T-helper 2 cell treated with Interferon-gamma antibody and Interleukin-4, amounts not matched to agents 5 μg/mL and 100 μg/mL, for 36 hours (primary cell): Measurements from ENCODE around the gene TMEM129.

Experiments
- DNase-seq: peaks from one replicate; pipeline ENCODE4 v3.0.0; 2021; ENCODE audit warnings: low spot score
- H3K27ac Mint-ChIP-seq: one replicate; pipeline ENCODE4 v1.8.0; 2021; ENCODE audit warnings: mild to moderate bottlenecking, mixed read lengths
- H3K27me3 Mint-ChIP-seq: one replicate; pipeline ENCODE4 v1.8.0; 2021; ENCODE audit warnings: low read depth, mixed read lengths
- H3K36me3 Mint-ChIP-seq: one replicate; pipeline ENCODE4 v1.8.0; 2021; ENCODE audit warnings: low read depth, mixed read lengths
- H3K4me1 Mint-ChIP-seq: one replicate; pipeline ENCODE4 v1.8.0; 2021; ENCODE audit warnings: low read depth, mixed read lengths
- H3K4me3 Mint-ChIP-seq: one replicate; pipeline ENCODE4 v1.8.0; 2022; ENCODE audit warnings: mild to moderate bottlenecking, moderate library complexity, mixed read lengths
- H3K9me3 Mint-ChIP-seq: one replicate; pipeline ENCODE4 v1.8.0; 2021; ENCODE audit warnings: mixed read lengths

TMEM129 gene

DNA sequence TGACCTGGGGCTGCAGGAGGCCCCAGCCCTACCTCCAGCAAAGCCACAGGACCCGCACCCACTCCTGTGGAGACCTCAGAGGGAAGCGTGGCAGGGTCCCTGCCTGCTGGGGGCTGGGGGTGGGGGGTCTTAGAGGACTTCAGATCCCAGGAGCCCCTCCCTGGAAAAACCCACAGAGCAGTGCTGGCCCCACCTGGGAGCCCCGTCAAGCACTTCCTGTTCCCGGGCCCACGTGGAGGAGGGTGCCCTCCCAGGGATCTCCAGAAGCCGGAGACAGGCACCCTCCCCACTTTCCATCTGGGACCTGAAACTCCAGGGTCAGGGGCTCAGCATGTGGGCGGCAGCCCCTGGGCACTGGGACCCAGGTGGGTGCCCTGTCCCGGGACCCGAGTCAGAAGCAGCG lies 32.2 kb upstream of the TMEM129 start:
- Mint-ChIP-seq H3K27me3 (no peaks in the 10 kb centered on the region), H3K36me3 (no peaks in the 10 kb centered on the region), H3K9me3 (no peaks in the 10 kb centered on the region), H3K27ac (peak overlapping the region; percentile 52), H3K4me1 (no peaks in the 10 kb centered on the region), H3K4me3 (no peak overlapping the region)
- no peak for DNase-seq

DNA sequence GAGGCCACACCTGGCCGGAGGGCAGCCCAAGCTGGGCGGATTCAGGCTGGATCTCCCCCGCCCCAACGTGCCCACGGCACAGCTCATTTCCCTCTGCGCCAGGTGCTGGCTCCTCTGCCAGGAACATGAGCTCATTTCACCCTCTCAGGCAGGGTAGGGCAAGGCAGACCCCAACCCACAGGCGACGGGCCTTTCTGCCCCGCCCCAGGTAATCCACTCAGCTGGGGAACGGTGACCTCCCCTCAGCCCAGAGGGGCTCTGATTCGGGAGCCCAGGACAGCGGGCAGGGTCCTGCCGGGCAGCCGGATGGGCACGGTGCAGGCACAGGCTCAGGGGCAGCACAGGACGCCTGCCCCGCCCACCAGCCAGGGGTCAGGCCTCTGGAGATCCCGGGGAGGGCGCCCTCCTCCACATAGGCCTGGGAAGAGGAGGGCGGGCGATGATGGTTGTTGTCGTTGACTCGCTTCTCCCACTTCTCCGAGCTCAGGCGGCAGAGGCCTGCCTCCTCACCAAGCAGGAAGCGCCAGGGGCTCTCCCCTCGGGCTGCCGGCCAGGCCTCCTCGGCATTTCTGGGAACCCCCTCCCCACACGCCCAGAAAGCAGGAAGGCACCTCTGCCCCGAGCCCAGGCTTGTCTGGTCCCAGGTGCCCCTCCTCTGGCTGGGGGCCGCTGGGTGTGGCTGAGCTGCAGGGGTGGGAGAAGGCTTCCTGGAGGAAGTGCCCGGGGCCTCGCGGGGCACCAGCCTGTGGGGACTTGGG lies 31.3 kb upstream of the TMEM129 start:
- H3K27me3 Mint-ChIP-seq: no peaks in the 10 kb centered on the region
- peak; percentile 62 for DNase-seq
- no peaks in the 10 kb centered on the region for H3K9me3 Mint-ChIP-seq
- H3K27ac Mint-ChIP-seq: peak overlapping the region; percentile 52
- H3K36me3 Mint-ChIP-seq: no peaks in the 10 kb centered on the region
- H3K4me1 Mint-ChIP-seq: no peaks in the 10 kb centered on the region
- H3K4me3 Mint-ChIP-seq: no peak overlapping the region

DNA sequence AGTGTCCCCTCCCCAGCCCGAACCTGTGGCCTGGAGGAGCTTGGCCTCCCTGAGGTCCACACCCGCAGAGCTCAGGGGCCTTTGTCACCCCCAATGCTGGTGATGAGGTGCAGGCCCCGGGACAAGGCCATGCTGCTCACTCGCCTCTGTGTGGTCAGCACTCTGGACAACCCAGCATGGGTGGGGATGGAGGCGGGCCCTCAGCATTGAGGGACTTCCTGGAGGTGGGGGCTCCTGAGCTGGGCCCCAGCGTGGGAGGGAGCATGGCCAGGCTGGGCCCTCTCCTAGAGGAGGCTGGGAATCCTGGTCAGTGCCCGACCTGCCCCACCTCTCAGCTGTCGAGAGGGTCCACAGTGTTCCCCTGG lies 30.8 kb upstream of the TMEM129 start:
- Mint-ChIP-seq H3K27ac (no peak overlapping the region), H3K36me3 (no peaks in the 10 kb centered on the region), H3K27me3 (no peaks in the 10 kb centered on the region), H3K4me3 (no peak overlapping the region), H3K4me1 (no peaks in the 10 kb centered on the region), H3K9me3 (no peaks in the 10 kb centered on the region)
- no peak for DNase-seq

- H3K36me3 Mint-ChIP-seq: no peaks in the 10 kb centered on the region
- H3K4me1 Mint-ChIP-seq: no peaks in the 10 kb centered on the region
- no peak overlapping the region for H3K27ac Mint-ChIP-seq
- no peak overlapping the region for H3K4me3 Mint-ChIP-seq
- H3K9me3 Mint-ChIP-seq: no peaks in the 10 kb centered on the region
- no peak for DNase-seq
- H3K27me3 Mint-ChIP-seq: no peaks in the 10 kb centered on the region
Observed at GRCh38 chr4:1751155-1751918, 30.2 kb upstream of the TMEM129 start.

DNA sequence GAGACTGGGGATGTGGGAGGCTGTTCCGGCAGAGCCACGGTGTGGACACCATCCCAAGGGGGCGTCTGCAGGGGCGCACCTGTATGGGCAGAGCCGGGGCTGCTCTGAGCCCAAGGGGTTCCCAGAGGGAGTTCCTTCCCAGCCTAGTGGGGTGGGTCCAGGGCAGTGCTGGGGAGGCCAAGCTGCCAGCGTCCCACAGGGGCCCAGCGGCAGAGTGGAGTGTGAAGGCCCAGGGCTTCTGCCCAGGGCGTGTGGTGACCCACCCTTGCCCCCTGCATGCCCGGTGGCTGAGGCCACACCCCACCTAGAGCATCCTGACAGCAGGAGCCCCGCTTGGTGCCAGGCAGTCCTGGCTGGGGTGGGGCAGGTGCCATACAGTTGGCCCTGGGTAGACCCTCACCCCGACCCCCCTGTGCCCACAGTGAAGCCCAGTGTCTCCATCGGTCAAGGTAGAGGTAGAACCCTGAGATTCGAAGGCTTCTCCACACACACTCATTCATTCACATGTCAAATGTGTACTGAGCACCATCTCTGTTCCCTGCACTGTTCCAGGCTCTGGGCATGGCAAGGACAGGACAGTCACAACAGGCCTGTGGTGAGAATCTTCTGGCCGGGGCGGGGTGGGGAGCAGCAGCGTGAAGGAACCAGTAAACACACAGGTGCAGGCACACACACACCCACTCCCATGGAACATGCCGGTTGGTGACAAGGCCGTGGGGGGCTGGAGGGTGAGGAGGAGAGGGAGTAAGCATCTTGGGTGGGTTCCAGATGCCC lies 29.4 kb upstream of the TMEM129 start:
- H3K27me3 Mint-ChIP-seq: no peaks in the 10 kb centered on the region
- no peak overlapping the region for H3K27ac Mint-ChIP-seq
- H3K36me3 Mint-ChIP-seq: no peaks in the 10 kb centered on the region
- no peaks in the 10 kb centered on the region for H3K4me1 Mint-ChIP-seq
- no peak for DNase-seq
- no peak overlapping the region for H3K4me3 Mint-ChIP-seq
- no peaks in the 10 kb centered on the region for H3K9me3 Mint-ChIP-seq

DNA sequence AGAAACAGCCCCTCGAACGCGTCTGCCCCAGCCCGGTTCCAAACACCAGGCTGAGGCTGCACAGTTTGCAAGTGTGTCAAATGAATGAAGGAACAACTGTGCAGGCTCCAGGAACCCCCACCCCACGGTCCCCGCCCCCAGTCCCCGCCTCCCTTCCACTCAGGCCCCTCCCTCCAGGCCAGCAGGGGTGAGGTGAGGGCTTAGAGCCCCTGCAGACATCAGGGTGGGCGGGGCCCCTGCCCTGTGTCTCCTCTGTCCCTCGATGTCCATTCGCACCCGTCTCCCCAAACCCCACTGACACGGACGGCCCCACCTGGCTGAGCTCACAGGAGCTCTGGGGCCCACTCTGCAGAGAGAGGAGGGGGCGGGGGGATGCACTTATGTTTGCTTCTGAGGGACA lies 28.7 kb upstream of the TMEM129 start:
- peaks cover 6% of the 10 kb centered on the region for H3K36me3 Mint-ChIP-seq
- H3K4me3 Mint-ChIP-seq: no peak overlapping the region
- H3K9me3 Mint-ChIP-seq: no peaks in the 10 kb centered on the region

GRCh38 chr4:1749370-1749769 lies 28.2 kb upstream of the TMEM129 start:
- DNase-seq: no peak
- no peak overlapping the region for H3K4me3 Mint-ChIP-seq
- no peak overlapping the region for H3K27ac Mint-ChIP-seq
- peaks cover 8% of the 10 kb centered on the region for H3K36me3 Mint-ChIP-seq
- no peaks in the 10 kb centered on the region for H3K4me1 Mint-ChIP-seq
- no peaks in the 10 kb centered on the region for H3K9me3 Mint-ChIP-seq
- no peaks in the 10 kb centered on the region for H3K27me3 Mint-ChIP-seq

More for the DNA sequence above, 28.7 kb upstream of the TMEM129 start:
- DNase-seq: no peak
- Mint-ChIP-seq H3K4me1 (no peaks in the 10 kb centered on the region), H3K27ac (no peak overlapping the region), H3K27me3 (no peaks in the 10 kb centered on the region)

DNA sequence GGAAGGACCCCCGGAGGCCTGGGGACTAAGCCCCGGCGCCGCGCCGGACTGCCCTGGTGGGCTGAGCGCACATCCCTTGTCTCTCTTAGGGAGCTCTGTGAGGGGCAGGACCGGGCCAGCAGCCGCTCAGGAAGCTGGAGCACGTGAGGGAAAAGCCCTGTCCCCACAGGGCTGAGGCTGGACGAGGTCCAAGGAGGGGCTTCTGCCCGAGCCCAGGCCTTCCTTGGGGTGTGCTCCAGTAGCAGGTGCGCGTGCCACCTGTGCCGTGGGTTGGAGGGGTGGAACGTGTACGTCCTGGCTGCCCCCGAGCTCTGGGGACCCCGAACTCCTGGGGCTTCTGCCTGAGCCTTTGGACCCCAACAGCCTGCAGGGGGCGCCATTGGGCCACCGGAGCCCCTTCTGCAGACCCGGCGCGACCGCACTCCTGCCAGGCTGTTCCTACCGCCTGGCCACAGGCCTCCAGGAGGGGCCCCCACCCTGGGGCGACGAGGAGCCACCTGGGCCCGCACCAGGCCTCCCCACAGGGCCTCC lies 27.4 kb upstream of the TMEM129 start:
- Mint-ChIP-seq H3K27ac (no peak overlapping the region), H3K4me3 (no peak overlapping the region), H3K36me3 (peaks cover 14% of the 10 kb centered on the region), H3K9me3 (no peaks in the 10 kb centered on the region), H3K4me1 (no peaks in the 10 kb centered on the region), H3K27me3 (no peaks in the 10 kb centered on the region)
- DNase-seq: peak; percentile 74

DNA sequence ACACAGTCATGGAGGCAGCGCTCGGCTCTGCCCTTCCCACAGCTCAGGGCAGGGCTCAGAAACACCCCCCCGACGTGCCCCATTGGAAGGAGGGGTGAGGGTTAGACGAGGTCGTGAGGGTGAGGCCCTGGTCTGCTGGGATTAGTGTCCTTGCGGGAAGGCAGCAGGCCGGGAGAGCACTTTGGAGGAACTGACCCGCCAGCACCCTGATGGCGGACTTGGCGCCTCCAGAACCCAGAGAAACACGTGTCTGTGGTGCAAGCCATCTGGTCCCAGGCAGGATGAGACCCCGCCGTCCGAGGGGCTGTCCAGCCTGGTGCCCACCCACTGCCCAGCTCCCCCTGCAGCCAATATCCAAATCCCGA lies 26.5 kb upstream of the TMEM129 start:
- H3K9me3 Mint-ChIP-seq: no peaks in the 10 kb centered on the region
- no peak overlapping the region for H3K4me3 Mint-ChIP-seq
- DNase-seq: no peak
- no peaks in the 10 kb centered on the region for H3K27me3 Mint-ChIP-seq
- H3K36me3 Mint-ChIP-seq: peaks cover 17% of the 10 kb centered on the region
- no peak overlapping the region for H3K27ac Mint-ChIP-seq
- no peaks in the 10 kb centered on the region for H3K4me1 Mint-ChIP-seq

DNA sequence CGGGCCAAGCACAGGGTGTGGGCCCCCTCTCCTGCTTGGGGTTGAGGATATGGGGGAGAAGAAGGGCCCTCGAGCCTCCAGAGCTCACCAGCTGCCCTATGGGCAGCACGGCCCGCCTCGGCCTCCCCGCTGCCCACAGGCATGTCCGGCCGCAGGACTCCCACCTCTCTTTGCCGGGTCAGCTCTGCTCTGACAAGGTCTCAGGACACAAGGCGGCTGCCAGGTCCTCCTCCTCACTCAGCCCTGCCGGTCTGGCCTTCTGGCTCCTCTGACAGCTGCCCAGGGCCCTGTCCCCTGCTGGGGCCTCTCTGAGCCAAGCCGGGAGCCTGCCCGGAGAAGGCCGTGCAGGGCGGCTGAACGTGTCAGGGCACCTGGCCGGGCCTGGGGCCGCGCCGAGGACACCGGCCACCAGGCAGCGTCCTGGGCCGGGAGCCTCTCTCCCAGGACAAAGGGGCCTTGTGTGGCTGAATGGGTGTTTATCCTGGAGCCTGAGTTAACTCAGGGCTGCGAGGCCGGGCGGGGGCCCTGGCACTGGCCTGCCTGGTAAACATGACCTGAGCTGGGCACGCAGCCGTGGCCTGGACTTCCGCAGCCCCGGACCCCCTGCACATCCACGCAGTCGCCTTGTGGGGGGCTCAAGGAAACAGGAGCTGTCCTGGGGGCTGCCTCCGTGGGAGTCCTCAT lies 25.9 kb upstream of the TMEM129 start:
- no peak overlapping the region for H3K4me3 Mint-ChIP-seq
- H3K9me3 Mint-ChIP-seq: no peaks in the 10 kb centered on the region

GRCh38 chr4:1746265-1746691 lies 25.2 kb upstream of the TMEM129 start:
- peak; percentile 74 for DNase-seq
- H3K9me3 Mint-ChIP-seq: no peaks in the 10 kb centered on the region
- H3K27me3 Mint-ChIP-seq: no peaks in the 10 kb centered on the region

More for the DNA sequence above, 25.9 kb upstream of the TMEM129 start:
- Mint-ChIP-seq H3K27me3 (no peaks in the 10 kb centered on the region), H3K4me1 (no peaks in the 10 kb centered on the region), H3K36me3 (peaks cover 19% of the 10 kb centered on the region), H3K27ac (no peak overlapping the region)
- no peak for DNase-seq

DNA sequence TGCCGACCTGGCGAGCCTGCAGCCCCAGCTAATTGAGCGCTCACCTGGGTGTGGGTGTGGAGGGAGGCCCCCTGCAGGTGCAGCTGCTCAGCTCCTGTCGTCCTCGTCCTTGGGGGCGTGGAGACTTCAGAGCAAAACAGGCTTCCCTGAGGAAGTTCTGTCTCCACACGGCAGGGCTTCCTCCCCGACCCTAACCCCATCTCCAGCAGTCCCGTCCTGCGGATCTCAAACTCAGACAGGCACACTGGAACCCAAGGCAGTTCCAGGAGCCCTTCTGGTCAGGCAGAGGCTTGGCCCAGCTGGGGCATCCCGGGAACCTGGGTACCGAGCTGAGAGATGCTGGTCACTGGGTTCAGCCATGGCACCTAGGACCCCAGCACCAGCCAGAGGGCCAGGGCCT lies 24.6 kb upstream of the TMEM129 start:
- no peak for DNase-seq
- Mint-ChIP-seq H3K27me3 (no peaks in the 10 kb centered on the region), H3K9me3 (no peaks in the 10 kb centered on the region), H3K4me3 (no peak overlapping the region), H3K36me3 (peaks cover 30% of the 10 kb centered on the region), H3K27ac (no peak overlapping the region), H3K4me1 (no peaks in the 10 kb centered on the region)

More at GRCh38 chr4:1746265-1746691, 25.2 kb upstream of the TMEM129 start:
- Mint-ChIP-seq H3K4me1 (no peaks in the 10 kb centered on the region), H3K27ac (no peak overlapping the region), H3K36me3 (peaks cover 25% of the 10 kb centered on the region), H3K4me3 (no peak overlapping the region)

DNA sequence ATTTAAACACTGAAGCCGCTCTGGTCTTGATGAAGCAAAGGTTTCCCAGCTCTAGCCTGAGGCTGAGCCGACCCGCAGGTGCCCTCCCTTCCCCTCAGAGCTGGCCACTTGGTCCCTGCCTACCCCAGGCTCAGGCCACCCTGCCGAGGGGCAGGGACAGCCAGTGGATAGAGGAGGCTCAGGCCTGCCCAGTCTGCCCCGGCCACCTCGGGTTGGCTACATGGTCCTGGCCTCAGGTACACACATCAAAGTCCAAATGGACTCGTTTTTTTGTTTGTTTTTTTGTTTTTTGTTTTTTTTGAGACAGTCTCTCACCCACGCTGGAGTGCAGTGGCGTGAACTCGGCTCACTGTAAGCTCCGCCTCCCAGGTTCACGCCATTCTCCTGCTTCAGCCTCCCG lies 24.0 kb upstream of the TMEM129 start:
- DNase-seq: no peak
- Mint-ChIP-seq H3K4me3 (no peak overlapping the region), H3K27me3 (no peaks in the 10 kb centered on the region), H3K4me1 (no peaks in the 10 kb centered on the region), H3K36me3 (peaks cover 34% of the 10 kb centered on the region), H3K9me3 (no peaks in the 10 kb centered on the region), H3K27ac (no peak overlapping the region)
